ENCODE data around the gene MGST2.

- TF ChIP-seq CTCF (optimal IDR thresholded peaks at IDR 0.05 in 1 of 3, IDR thresholded peaks at IDR 0.05 in 1 of 3, conservative IDR thresholded peaks at IDR 0.05 in 1 of 3; ENCODE audit: extremely low read depth in 1 of 3, insufficient read depth in 2 of 3, low read length in 3 of 3) (no peak), EZH2 (IDR thresholded peaks at IDR 0.05; ENCODE audit: low read length) (no peak)
Measured at GRCh38 chr4:139728146-139728545, 62.5 kb downstream of the MGST2 start.

Data from keratinocyte (primary cell).